Upper lobe of right lung (tissue), 1 donor: ENCODE measurements around the gene SIT1. TPM values are rescaled to one million over a fixed set of nuclear protein-coding genes. Genes with fewer than 3 reads are reported as not detected.
A peak's percentile ranks its signal among the peaks of the same experiment; 100 is the strongest.

Experiments used
- ATAC-seq: fragments of 200-7000 bp; cut with Tn5 transposase; one replicate; pipeline ENCODE4 v1.9.1; 2020; ENCODE audit warnings: mild to moderate bottlenecking, moderate library complexity
- DNase-seq: peaks from one replicate; pipeline ENCODE4 v3.0.0-alpha.2; 2020
- H3K27ac ChIP-seq: fragments of 200-600 bp; one replicate; pipeline ENCODE4 v1.8.0; 2022
- H3K27me3 ChIP-seq: fragments of 200-600 bp; one replicate; pipeline ENCODE4 v1.8.0; 2022; ENCODE audit warnings: mild to moderate bottlenecking
- H3K36me3 ChIP-seq: fragments of 200-600 bp; one replicate; pipeline ENCODE4 v1.8.0; 2022
- H3K4me1 ChIP-seq: fragments of 200-600 bp; one replicate; pipeline ENCODE4 v1.8.0; 2022
- H3K4me3 ChIP-seq: fragments of 200-600 bp; one replicate; pipeline ENCODE4 v1.8.0; 2022; ENCODE audit warnings: mild to moderate bottlenecking
- H3K9me3 ChIP-seq: fragments of 200-600 bp; one replicate; pipeline ENCODE4 v1.8.0; 2022
- CTCF ChIP-seq: fragments of 200-600 bp; IDR thresholded peaks from one replicate; pipeline ENCODE4 v1.8.0; 2022; ENCODE audit warnings: antibody characterized with exemption
- intact Hi-C: fragments of 100-400 bp; cut with DNase I; formaldehyde crosslinking; loops from one replicate; pipeline ENCODE4 v1.11.0; 2022
- total RNA-seq: library from RNA; stranded (reverse); fragmentation: NEBNext Ultra II Directional; extraction: Animal tissue kit (Norgen Biotek cat#: 25700); gene quantifications from one replicate; pipeline ENCODE4 v1.2.1, GENCODE V29; 2021
- donor health status: DM: no; HTN: yes; CAD: no; lungs with severe emphysema.

SIT1 gene
- total RNA-seq, 1 donor from 2014 or later: 2.2 TPM

DNA sequence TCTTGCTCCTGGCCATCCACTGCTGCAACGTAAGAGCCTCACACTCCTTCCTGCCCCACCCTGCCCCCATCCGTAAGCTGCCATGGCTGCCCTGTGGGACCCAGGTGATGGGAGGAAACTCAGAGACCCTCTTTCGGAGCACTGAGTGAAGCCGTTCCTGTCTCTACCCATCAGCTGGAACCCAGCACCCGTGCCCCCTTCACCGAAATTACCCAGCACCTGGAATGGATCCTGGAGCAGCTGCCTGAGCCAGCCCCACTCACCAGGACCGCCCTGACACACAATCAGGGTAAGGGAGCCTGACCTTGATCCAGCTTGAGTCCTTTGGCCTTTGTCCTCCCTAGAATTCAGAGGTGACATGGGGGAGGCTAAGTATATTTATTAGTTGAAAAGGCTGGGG, 42.5 kb downstream of the SIT1 start:
- no peaks in the 10 kb centered on the region for H3K27me3 ChIP-seq
- H3K9me3 ChIP-seq: no peaks in the 10 kb centered on the region
- peaks cover 27% of the 10 kb centered on the region for H3K36me3 ChIP-seq
- no peak overlapping the region for H3K4me3 ChIP-seq
- H3K27ac ChIP-seq: no peak overlapping the region
- H3K4me1 ChIP-seq: peaks cover 22% of the 10 kb centered on the region
- ATAC-seq (no peak), DNase-seq (no peak)
- intact Hi-C loops: no loop called here
- TF ChIP-seq CTCF: no peak

DNA sequence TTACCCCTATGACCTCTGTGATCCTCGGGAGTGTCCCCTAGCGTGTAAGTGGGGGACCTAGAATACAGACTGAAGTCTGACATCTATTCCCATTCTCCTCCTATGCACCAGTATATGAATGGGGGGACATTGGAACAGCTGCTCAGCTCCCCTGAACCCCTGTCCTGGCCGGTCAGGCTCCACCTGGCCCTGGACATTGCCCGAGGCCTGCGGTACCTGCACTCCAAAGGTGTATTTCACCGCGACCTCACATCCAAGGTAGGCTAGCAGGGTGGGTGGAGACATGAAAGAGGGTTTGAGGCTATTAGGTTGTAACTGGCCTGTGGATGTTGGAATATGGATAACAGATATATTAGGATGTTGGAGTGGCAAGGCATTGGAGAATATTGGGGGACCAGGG, 44.0 kb downstream of the SIT1 start:
- ATAC-seq (no peak), DNase-seq (no peak)
- Histone ChIP-seq H3K27ac (no peak overlapping the region), H3K4me1 (peaks cover 28% of the 10 kb centered on the region), H3K36me3 (peaks cover 27% of the 10 kb centered on the region), H3K9me3 (no peaks in the 10 kb centered on the region), H3K27me3 (no peaks in the 10 kb centered on the region), H3K4me3 (peak overlapping the region; percentile 74)
- intact Hi-C loops: no loop called here
- TF ChIP-seq CTCF: no peak

GRCh38 chr9:35606138-35606504, 44.6 kb downstream of the SIT1 start:
- ATAC-seq: no peak
- peak overlapping the region; percentile 66 for H3K27ac ChIP-seq
- intact Hi-C loops: no loop called here

DNA sequence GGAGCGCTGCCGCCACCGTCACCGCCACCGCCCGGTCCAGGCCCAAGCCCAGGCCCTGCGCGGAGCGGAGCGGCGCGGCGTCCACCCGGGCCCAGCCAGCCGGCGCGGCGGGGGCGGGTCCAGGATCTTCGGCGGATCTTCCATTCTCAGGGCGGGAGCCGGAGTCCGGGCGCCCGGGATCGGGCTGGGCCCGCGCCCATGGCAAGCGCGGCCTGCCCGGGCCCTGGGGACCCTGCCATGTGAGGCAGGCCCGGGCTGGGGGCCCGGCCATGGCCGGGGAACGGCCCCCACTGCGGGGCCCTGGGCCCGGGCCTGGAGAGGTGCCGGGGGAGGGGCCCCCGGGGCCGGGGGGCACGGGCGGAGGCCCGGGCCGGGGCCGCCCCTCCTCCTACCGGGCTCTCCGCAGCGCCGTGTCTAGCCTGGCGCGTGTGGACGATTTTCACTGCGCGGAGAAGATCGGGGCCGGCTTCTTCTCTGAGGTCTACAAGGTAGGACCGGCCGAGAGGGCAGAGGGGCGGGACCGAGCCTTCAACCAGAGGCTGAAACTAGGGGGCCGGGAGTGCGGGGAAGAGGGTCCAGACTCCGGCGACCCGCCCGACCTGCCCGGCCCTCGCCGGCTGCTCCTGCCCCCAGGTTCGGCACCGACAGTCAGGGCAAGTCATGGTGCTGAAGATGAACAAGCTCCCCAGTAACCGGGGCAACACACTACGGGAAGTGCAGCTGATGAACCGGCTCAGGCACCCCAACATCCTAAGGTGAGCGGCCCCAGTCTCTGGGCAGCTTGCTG, 45.2 kb downstream of the SIT1 start:
- peak overlapping the region; percentile 74 for H3K4me3 ChIP-seq
- ATAC-seq (peak; percentile 0), DNase-seq (no peak)
- H3K27me3 ChIP-seq: no peaks in the 10 kb centered on the region
- H3K9me3 ChIP-seq: no peaks in the 10 kb centered on the region
- peaks cover 27% of the 10 kb centered on the region for H3K36me3 ChIP-seq
- peaks cover 28% of the 10 kb centered on the region for H3K4me1 ChIP-seq
- intact Hi-C loops: no loop called here
- H3K27ac ChIP-seq: peak overlapping the region; percentile 66
- TF ChIP-seq CTCF: no peak

More at GRCh38 chr9:35606138-35606504, 44.6 kb downstream of the SIT1 start:
- TF ChIP-seq CTCF: no peak
- DNase-seq: no peak
- peaks cover 27% of the 10 kb centered on the region for H3K36me3 ChIP-seq
- no peaks in the 10 kb centered on the region for H3K9me3 ChIP-seq
- peak overlapping the region; percentile 74 for H3K4me3 ChIP-seq
- H3K4me1 ChIP-seq: peaks cover 28% of the 10 kb centered on the region
- no peaks in the 10 kb centered on the region for H3K27me3 ChIP-seq

- peak; percentile 92 for DNase-seq
Observed at GRCh38 chr9:35604578-35605350, 46.0 kb downstream of the SIT1 start, which contains the start of gene TESK1. TESK1 (plus strand) TSS chr9:35605262; CDS start chr9:35605620, 358 bp downstream.

More at GRCh38 chr9:35604578-35605350, 46.0 kb downstream of the SIT1 start, which contains the start of gene TESK1:
- Histone ChIP-seq H3K4me3 (peak within 1 kb of the TSS; percentile 74), H3K27me3 (no peaks in the 10 kb centered on the region), H3K4me1 (peaks cover 28% of the 10 kb centered on the region), H3K27ac (peak within 1 kb of the TSS; percentile 86), H3K36me3 (peaks cover 24% of the 10 kb centered on the region), H3K9me3 (no peaks in the 10 kb centered on the region)
- intact Hi-C loops: no loop called here
- no peak for TF ChIP-seq CTCF
- ATAC-seq: peak; percentile 67
